ENCODE measurements around the gene RIN3.

DNA sequence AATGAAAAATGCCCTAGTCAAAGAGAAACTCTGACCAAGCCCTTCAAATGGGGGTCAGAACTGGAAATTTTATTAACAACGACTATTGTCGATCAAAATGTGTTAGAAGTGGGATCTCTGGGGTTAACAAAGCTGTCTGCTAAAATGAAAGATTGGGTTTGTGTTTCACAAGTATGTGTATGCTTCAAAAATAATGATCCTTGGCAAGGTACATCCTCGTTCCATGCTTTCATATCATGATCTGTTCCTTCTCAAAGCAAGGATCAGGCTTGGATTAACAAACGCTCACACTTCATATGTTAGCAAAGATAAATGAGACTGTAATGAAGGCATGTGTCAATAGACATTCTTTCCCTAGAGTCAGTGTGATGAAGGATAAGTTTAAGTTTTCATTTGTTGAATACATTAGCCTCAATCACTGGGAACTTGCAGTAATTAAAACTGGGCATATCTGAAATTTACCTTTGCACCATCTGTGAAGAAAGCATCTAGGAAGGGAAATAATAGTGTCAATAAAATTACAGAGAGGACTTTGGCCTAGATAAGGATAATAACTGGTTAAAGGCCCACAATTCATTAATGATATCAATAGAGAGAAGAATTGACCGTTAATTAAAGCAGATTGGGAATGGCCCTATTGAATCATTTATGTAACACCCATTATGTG lies 91.8 kb downstream of the RIN3 start:
- TF ChIP-seq, protein P1, sequence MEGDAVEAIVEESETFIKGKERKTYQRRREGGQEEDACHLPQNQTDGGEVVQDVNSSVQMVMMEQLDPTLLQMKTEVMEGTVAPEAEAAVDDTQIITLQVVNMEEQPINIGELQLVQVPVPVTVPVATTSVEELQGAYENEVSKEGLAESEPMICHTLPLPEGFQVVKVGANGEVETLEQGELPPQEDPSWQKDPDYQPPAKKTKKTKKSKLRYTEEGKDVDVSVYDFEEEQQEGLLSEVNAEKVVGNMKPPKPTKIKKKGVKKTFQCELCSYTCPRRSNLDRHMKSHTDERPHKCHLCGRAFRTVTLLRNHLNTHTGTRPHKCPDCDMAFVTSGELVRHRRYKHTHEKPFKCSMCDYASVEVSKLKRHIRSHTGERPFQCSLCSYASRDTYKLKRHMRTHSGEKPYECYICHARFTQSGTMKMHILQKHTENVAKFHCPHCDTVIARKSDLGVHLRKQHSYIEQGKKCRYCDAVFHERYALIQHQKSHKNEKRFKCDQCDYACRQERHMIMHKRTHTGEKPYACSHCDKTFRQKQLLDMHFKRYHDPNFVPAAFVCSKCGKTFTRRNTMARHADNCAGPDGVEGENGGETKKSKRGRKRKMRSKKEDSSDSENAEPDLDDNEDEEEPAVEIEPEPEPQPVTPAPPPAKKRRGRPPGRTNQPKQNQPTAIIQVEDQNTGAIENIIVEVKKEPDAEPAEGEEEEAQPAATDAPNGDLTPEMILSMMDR (IDR thresholded peaks at IDR 0.05 in 2 of 3, conservative IDR thresholded peaks at IDR 0.05 in 1 of 3; ENCODE audit: control insufficient read depth in 2 of 3, extremely low read depth in 1 of 3, insufficient read depth in 1 of 3, low read depth in 3 of 3, low read length in 3 of 3): no peak
- TF ChIP-seq, protein P2, sequence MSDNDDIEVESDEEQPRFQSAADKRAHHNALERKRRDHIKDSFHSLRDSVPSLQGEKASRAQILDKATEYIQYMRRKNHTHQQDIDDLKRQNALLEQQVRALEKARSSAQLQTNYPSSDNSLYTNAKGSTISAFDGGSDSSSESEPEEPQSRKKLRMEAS (IDR thresholded peaks at IDR 0.05; ENCODE audit: low read depth, low read length): no peak
- TF ChIP-seq, protein P3, sequence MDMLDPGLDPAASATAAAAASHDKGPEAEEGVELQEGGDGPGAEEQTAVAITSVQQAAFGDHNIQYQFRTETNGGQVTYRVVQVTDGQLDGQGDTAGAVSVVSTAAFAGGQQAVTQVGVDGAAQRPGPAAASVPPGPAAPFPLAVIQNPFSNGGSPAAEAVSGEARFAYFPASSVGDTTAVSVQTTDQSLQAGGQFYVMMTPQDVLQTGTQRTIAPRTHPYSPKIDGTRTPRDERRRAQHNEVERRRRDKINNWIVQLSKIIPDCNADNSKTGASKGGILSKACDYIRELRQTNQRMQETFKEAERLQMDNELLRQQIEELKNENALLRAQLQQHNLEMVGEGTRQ (IDR thresholded peaks at IDR 0.05; ENCODE audit: borderline replicate concordance, low read depth, low read length): no peak
- TF ChIP-seq NR2C2 (IDR thresholded peaks at IDR 0.05; ENCODE audit: borderline replicate concordance, control insufficient read depth, insufficient read length, low read depth) (no peak), DPF2 (IDR thresholded peaks at IDR 0.05) (no peak), ZNF207 (IDR thresholded peaks at IDR 0.05; ENCODE audit: borderline replicate concordance) (no peak), CEBPB (IDR thresholded peaks at IDR 0.05; ENCODE audit: borderline replicate concordance in 1 of 2, low read depth in 2 of 2, low read length in 2 of 2) (no peak)
